GM06990 (cell line): Measurements from ENCODE around the gene SPINDOC.

Experiments used
- DNase-seq: peaks from one replicate; pipeline ENCODE4 v3.0.0-alpha.2; 2011; ENCODE audit not compliant: insufficient read length; ENCODE audit errors: extremely low read depth
- H3K27me3 ChIP-seq: replicated peaks from 2 replicates; pipeline ENCODE4 v1.6.0; 2011; ENCODE audit warnings: low read length; ENCODE audit not compliant: control insufficient read depth, insufficient read depth
- H3K36me3 ChIP-seq: 2 replicates; pipeline ENCODE4 v1.5.1; 2011; ENCODE audit warnings: low read length; ENCODE audit not compliant: control insufficient read depth, insufficient read depth
- H3K4me3 ChIP-seq: replicated peaks from 2 replicates; pipeline ENCODE4 v1.5.1; 2011; ENCODE audit warnings: low read depth, mild to moderate bottlenecking, control low read depth, low read length
- CTCF ChIP-seq: IDR thresholded peaks from 2 replicates; pipeline ENCODE4 v1.5.1; 2011; ENCODE audit warnings: low read length, control low read depth, mild to moderate bottlenecking, inconsistent platforms; ENCODE audit not compliant: insufficient read depth, poor library complexity, severe bottlenecking

The SPINDOC gene

GRCh38 chr11:63813035-63813562, at the start of gene SPINDOC:
Gene SPINDOC, plus strand, starts transcription at chr11:63813456. Its CDS starts 231 bp downstream, at chr11:63813687.
- peak; percentile 85 for DNase-seq
- TF ChIP-seq CTCF: no peak
- Histone ChIP-seq H3K36me3 (peaks cover 12% of the 10 kb centered on the region), H3K27me3 (no peaks in the 10 kb centered on the region), H3K4me3 (peak within 1 kb of the TSS; percentile 91)

- H3K36me3 ChIP-seq: peaks cover 1% of the 10 kb centered on the region
- peak; percentile 15 for DNase-seq
- H3K4me3 ChIP-seq: no peak overlapping the region
- TF ChIP-seq CTCF: no peak
- no peaks in the 10 kb centered on the region for H3K27me3 ChIP-seq
Measured at GRCh38 chr11:63763496-63764339, 49.5 kb upstream of the SPINDOC start.

GRCh38 chr11:63764340-63764678, 48.9 kb upstream of the SPINDOC start:
- Histone ChIP-seq H3K36me3 (peaks cover 1% of the 10 kb centered on the region), H3K4me3 (no peak overlapping the region), H3K27me3 (no peaks in the 10 kb centered on the region)
- no peak for DNase-seq
- TF ChIP-seq CTCF: no peak

GRCh38 chr11:63764679-63765647, 48.3 kb upstream of the SPINDOC start:
- Histone ChIP-seq H3K27me3 (no peaks in the 10 kb centered on the region), H3K36me3 (peaks cover 1% of the 10 kb centered on the region), H3K4me3 (no peak overlapping the region)
- TF ChIP-seq CTCF: no peak
- peak; percentile 9 for DNase-seq

GRCh38 chr11:63765688-63766241, 47.5 kb upstream of the SPINDOC start:
- no peaks in the 10 kb centered on the region for H3K27me3 ChIP-seq
- peak; percentile 9 for DNase-seq
- H3K4me3 ChIP-seq: no peak overlapping the region
- TF ChIP-seq CTCF: no peak
- peaks cover 1% of the 10 kb centered on the region for H3K36me3 ChIP-seq
